Measurements from ENCODE around the gene PDE3A.

PDE3A gene

GRCh38 chr12:20390846-20391245, 22.5 kb downstream of the PDE3A start:
- H3K4me3 ChIP-seq (ENCODE audit: low read depth, low read length), result no peak overlapping the region
- no peak for TF ChIP-seq CTCF (conservative IDR thresholded peaks at IDR 0.05; ENCODE audit: low read depth, low read length)
- DNase-seq (ENCODE audit: low read depth), result peak; percentile 13

DNA sequence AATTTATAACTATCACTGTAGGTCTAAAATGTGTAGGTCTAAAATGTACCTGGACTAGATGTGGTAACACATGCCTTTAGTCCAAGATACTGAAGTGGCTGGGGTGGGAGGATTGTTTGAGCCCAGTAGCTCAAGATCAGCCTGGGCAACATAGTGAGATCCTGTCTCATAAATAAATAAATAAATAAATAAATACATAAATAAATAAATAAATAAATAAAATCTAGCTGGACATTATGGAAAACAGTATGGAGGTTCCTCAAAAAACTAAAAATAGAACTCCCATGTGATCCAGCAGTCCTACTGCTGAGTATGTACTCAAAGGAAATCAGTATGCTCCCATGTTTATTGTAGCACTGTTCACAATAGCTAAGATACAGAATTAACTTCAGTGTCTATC, 24.0 kb downstream of the PDE3A start:
- H3K4me3 ChIP-seq (ENCODE audit: low read depth, low read length), result no peak overlapping the region
- TF ChIP-seq CTCF (conservative IDR thresholded peaks at IDR 0.05; ENCODE audit: low read depth, low read length), result no peak
- DNase-seq (ENCODE audit: low read depth), result no peak

GRCh38 chr12:20393707-20394106, 25.4 kb downstream of the PDE3A start:
- DNase-seq (ENCODE audit: low read depth), result no peak
- no peak overlapping the region for H3K4me3 ChIP-seq (ENCODE audit: low read depth, low read length)
- TF ChIP-seq CTCF (conservative IDR thresholded peaks at IDR 0.05; ENCODE audit: low read depth, low read length), result no peak

DNA sequence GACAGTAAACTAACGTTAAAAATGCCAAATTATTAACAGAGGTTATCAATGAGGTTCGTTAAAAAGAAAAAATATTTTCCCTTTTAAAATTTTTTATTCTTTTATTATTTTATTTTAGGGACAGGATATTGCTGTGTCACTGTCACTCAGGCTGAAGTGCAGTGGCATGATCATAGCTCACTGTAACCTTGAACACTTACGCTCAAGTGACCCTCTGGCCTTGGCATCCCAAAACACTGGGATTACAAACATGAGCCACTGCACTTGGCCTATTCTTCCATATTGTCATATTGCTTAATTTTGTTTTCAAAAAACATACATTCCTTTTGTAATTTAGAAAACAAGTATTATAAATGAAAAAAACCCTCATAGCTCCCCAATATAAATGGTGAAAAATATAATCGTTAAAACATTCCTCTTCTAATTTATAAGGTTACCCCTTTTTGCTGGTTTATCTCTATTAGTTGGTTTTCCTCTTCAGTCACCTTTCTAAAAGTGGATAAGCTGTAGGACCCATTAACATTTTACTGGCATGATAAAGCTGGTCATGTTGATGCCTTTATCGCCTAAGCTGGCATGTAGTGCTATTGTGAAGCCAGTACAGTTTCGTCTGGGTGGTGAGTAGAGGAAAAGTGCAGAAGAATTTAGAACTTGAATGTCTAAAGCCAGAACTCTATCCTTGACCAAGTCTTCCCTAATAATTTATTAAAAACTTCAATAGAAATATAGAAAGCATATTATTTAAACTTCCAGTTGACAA, 27.6 kb downstream of the PDE3A start:
- no peak for TF ChIP-seq CTCF (conservative IDR thresholded peaks at IDR 0.05; ENCODE audit: low read depth, low read length)
- no peak for DNase-seq (ENCODE audit: low read depth)
- H3K4me3 ChIP-seq (ENCODE audit: low read depth, low read length), result no peak overlapping the region

- no peak for DNase-seq (ENCODE audit: low read depth)
- H3K4me3 ChIP-seq (ENCODE audit: low read depth, low read length), result no peak overlapping the region
- no peak for TF ChIP-seq CTCF (conservative IDR thresholded peaks at IDR 0.05; ENCODE audit: low read depth, low read length)
These were observed 30.3 kb downstream of the PDE3A start for GRCh38 chr12:20398686-20399085.

GRCh38 chr12:20400003-20400402, 31.7 kb downstream of the PDE3A start:
- no peak for TF ChIP-seq CTCF (conservative IDR thresholded peaks at IDR 0.05; ENCODE audit: low read depth, low read length)
- no peak overlapping the region for H3K4me3 ChIP-seq (ENCODE audit: low read depth, low read length)
- DNase-seq (ENCODE audit: low read depth), result no peak

DNA sequence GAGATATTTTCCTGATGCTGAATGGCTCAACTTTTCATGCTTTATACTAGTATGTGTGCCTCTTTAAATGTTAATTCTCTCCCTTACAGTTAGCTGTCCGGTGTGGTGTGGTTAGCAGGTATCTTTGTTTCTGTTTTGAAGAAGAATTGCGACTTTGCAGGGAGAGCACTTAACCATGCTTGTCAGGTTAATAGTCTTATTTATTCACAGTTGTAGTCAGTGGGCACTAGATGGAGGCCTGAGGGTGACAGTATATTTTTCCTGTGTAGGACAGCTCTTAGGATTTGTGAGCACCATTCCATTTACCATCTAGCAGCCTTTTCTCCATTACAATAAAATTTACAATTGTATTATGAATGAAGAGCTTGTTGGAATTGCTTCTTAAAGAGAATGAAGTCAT, 34.9 kb downstream of the PDE3A start:
- no peak overlapping the region for H3K4me3 ChIP-seq (ENCODE audit: low read depth, low read length)
- DNase-seq (ENCODE audit: low read depth), result no peak
- no peak for TF ChIP-seq CTCF (conservative IDR thresholded peaks at IDR 0.05; ENCODE audit: low read depth, low read length)
